ENCODE data around the gene PDHB.

- TF ChIP-seq CTCF (IDR thresholded peaks at IDR 0.05 in 4 of 5, conservative IDR thresholded peaks at IDR 0.05 in 1 of 5) (no peak), POLR2A (IDR thresholded peaks at IDR 0.05) (no peak)
These were observed 36.9 kb upstream of the PDHB start for GRCh38 chr3:58470363-58471024.
